HEK293 (cell line): ENCODE data around the gene AGAP1.

Experiments
- CTCF ChIA-PET: fragments of 350-600 bp; formaldehyde crosslinking; extraction: SDS; loops from one replicate; lab custom pipeline; 2021; ENCODE audit warnings: antibody characterized with exemption; lab: Yijun Ruan, JAX
- POLR2A ChIA-PET: fragments of 300-600 bp; formaldehyde crosslinking; extraction: SDS; loops from one replicate; lab custom pipeline; 2020; ENCODE audit warnings: antibody characterized with exemption, inconsistent platforms; lab: Yijun Ruan, JAX
- H3K27ac ChIP-seq: fragments of 200-500 bp; sonication (Bioruptor generic); 2 replicates; pipeline ENCODE4 v1.5.1; 2014; ENCODE audit warnings: low read depth, low read length, control low read depth, inconsistent platforms; ENCODE audit errors: extremely low read depth
- H3K36me3 ChIP-seq, 2 experiments: fragments of 200-500 bp in 1 of 2; sonication (Bioruptor generic) in 1 of 2; 1 replicate in 1 of 2; 2 replicates in 1 of 2; pipeline ENCODE4 v1.5.1; 2014 to 2017; ENCODE audit warnings: inconsistent platforms in 2 of 2, low read length in 2 of 2; ENCODE audit not compliant: control insufficient read depth in 2 of 2, insufficient read depth in 1 of 2
- H3K4me1 ChIP-seq: fragments of 200-500 bp; sonication (Bioruptor generic); 2 replicates; pipeline ENCODE4 v1.5.1; 2014; ENCODE audit warnings: mild to moderate bottlenecking, low read length, inconsistent platforms; ENCODE audit not compliant: control insufficient read depth, insufficient read depth
- H3K4me3 ChIP-seq: 2 replicates; pipeline ENCODE4 v1.5.1; 2011; ENCODE audit warnings: low read depth, mild to moderate bottlenecking, control low read depth, low read length, moderate library complexity
- H3K9me3 ChIP-seq: fragments of 200-500 bp; sonication (Bioruptor generic); 2 replicates; pipeline ENCODE4 v1.5.1; 2014; ENCODE audit warnings: low read depth, low read length, inconsistent platforms; ENCODE audit not compliant: control insufficient read depth, insufficient read depth
- IKZF3 ChIP-seq: fragments of 450-650 bp; IDR thresholded peaks from 2 replicates; pipeline ENCODE4 v1.5.0; 2018; ENCODE audit warnings: missing biosample characterization, mild to moderate bottlenecking, missing genetic modification characterization, moderate library complexity
- KLF1 ChIP-seq: fragments of 450-650 bp; formaldehyde crosslinking; IDR thresholded peaks from 2 replicates; pipeline ENCODE4 v1.5.1; 2016; ENCODE audit warnings: missing biosample characterization, missing genetic modification characterization
- YY1 ChIP-seq: fragments of 450-650 bp; formaldehyde crosslinking; IDR thresholded peaks from 2 replicates; pipeline ENCODE4 v1.5.1; 2018; ENCODE audit warnings: missing biosample characterization, missing genetic modification characterization
- ZBTB21 ChIP-seq: fragments of 450-650 bp; formaldehyde crosslinking; IDR thresholded peaks from 2 replicates; pipeline ENCODE4 v1.5.1; 2017; ENCODE audit warnings: missing biosample characterization, missing genetic modification characterization
- ZBTB8A ChIP-seq: fragments of 450-650 bp; formaldehyde crosslinking; IDR thresholded peaks from 2 replicates; pipeline ENCODE4 v1.5.1; 2016; ENCODE audit warnings: missing biosample characterization, missing genetic modification characterization
- ZFHX2 ChIP-seq: fragments of 450-650 bp; formaldehyde crosslinking; conservative IDR thresholded peaks from 2 replicates; pipeline ENCODE4 v1.5.1; 2016; ENCODE audit warnings: missing biosample characterization, missing genetic modification characterization
- ZNF19 ChIP-seq: fragments of 450-650 bp; formaldehyde crosslinking; IDR thresholded peaks from 2 replicates; pipeline ENCODE4; 2016; ENCODE audit warnings: missing biosample characterization, missing genetic modification characterization, low read depth
- ZNF202 ChIP-seq: fragments of 450-650 bp; formaldehyde crosslinking; IDR thresholded peaks from 2 replicates; pipeline ENCODE4 v1.5.1; 2016; ENCODE audit warnings: missing biosample characterization, missing genetic modification characterization, borderline replicate concordance
- ZNF221 ChIP-seq: fragments of 450-650 bp; formaldehyde crosslinking; IDR thresholded peaks from 2 replicates; pipeline ENCODE4 v1.5.1; 2017; ENCODE audit warnings: missing biosample characterization, missing genetic modification characterization, borderline replicate concordance
- ZNF426 ChIP-seq: fragments of 450-650 bp; formaldehyde crosslinking; IDR thresholded peaks from 2 replicates; pipeline ENCODE4 v1.5.1; 2017; ENCODE audit warnings: missing biosample characterization, missing genetic modification characterization, mild to moderate bottlenecking, inconsistent platforms, moderate library complexity
- ZNF514 ChIP-seq: fragments of 450-650 bp; formaldehyde crosslinking; IDR thresholded peaks from 2 replicates; pipeline ENCODE4 v1.5.1; 2016; ENCODE audit warnings: missing biosample characterization, missing genetic modification characterization
- ZNF561 ChIP-seq: fragments of 450-650 bp; IDR thresholded peaks from 2 replicates; pipeline ENCODE4 v1.5.1; 2018; ENCODE audit warnings: missing biosample characterization, missing genetic modification characterization, borderline replicate concordance
- ZNF621 ChIP-seq: fragments of 450-650 bp; formaldehyde crosslinking; IDR thresholded peaks from 2 replicates; pipeline ENCODE4 v1.5.1; 2017; ENCODE audit warnings: missing biosample characterization, missing genetic modification characterization
- ZNF654 ChIP-seq: fragments of 450-650 bp; formaldehyde crosslinking; IDR thresholded peaks from 2 replicates; pipeline ENCODE4 v1.5.1; 2016; ENCODE audit warnings: low read depth, missing biosample characterization, missing genetic modification characterization
- ZNF792 ChIP-seq: fragments of 450-650 bp; formaldehyde crosslinking; IDR thresholded peaks from 2 replicates; pipeline ENCODE4 v1.5.1; 2016; ENCODE audit warnings: missing biosample characterization, missing genetic modification characterization
- ZSCAN30 ChIP-seq: fragments of 450-650 bp; IDR thresholded peaks from 2 replicates; pipeline ENCODE4 v1.5.1; 2018; ENCODE audit warnings: missing biosample characterization, mild to moderate bottlenecking, missing genetic modification characterization, moderate library complexity
- TF ChIP-seq, protein P1 (sequence below): fragments of 450-650 bp; formaldehyde crosslinking; IDR thresholded peaks from 2 replicates; pipeline ENCODE4 v1.5.1; 2016; ENCODE audit warnings: missing biosample characterization, missing genetic modification characterization, borderline replicate concordance
- TF ChIP-seq, protein P2 (sequence below): fragments of 450-650 bp; formaldehyde crosslinking; IDR thresholded peaks from 2 replicates; pipeline ENCODE4 v1.5.1; 2017; ENCODE audit warnings: missing biosample characterization, missing genetic modification characterization
- TF ChIP-seq, protein P3 (sequence below): fragments of 450-650 bp; formaldehyde crosslinking; IDR thresholded peaks from 2 replicates; pipeline ENCODE4 v1.5.1; 2016; ENCODE audit warnings: missing biosample characterization, missing genetic modification characterization, low read depth
- TF ChIP-seq, protein P4 (sequence below): fragments of 450-650 bp; formaldehyde crosslinking; IDR thresholded peaks from 2 replicates; pipeline ENCODE4 v1.5.1; 2016; ENCODE audit warnings: missing biosample characterization, missing genetic modification characterization

Gene AGAP1

DNA sequence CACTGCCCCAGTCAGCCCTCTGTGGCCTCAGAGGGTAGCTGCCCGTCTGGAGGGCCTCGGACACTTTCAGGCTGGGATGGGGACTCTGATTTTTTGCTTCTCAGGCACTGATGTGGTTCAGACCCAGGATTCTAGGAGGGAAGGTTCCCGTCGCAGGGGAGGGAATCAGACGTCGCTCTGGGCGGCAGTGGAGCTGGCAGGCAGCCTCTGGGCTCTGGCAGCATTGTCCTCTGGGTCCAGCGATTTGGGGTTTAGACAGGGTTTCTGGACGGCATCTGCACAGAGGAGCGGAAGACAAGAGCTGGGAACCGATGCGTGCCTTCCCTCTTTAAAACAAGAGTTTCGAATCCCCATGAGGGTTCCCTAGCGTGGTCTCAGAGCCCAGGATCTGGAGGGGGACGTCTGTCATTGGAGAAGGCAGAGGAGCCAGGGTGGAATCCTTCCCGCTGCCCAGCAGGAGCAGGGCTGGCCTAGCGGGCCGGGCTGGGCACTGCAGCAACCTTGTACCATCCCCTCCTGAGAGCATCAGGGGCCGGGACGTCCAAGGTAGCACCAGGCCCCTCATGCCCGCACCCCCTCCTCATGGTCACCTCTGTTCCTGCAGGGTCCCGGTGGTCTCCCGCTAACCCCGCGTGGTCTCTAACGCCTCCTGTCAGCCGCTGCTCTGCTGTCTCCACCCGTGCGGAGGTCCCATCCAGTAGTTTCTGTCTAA lies 246.0 kb downstream of the AGAP1 start (continued):
- TF ChIP-seq, protein P1, sequence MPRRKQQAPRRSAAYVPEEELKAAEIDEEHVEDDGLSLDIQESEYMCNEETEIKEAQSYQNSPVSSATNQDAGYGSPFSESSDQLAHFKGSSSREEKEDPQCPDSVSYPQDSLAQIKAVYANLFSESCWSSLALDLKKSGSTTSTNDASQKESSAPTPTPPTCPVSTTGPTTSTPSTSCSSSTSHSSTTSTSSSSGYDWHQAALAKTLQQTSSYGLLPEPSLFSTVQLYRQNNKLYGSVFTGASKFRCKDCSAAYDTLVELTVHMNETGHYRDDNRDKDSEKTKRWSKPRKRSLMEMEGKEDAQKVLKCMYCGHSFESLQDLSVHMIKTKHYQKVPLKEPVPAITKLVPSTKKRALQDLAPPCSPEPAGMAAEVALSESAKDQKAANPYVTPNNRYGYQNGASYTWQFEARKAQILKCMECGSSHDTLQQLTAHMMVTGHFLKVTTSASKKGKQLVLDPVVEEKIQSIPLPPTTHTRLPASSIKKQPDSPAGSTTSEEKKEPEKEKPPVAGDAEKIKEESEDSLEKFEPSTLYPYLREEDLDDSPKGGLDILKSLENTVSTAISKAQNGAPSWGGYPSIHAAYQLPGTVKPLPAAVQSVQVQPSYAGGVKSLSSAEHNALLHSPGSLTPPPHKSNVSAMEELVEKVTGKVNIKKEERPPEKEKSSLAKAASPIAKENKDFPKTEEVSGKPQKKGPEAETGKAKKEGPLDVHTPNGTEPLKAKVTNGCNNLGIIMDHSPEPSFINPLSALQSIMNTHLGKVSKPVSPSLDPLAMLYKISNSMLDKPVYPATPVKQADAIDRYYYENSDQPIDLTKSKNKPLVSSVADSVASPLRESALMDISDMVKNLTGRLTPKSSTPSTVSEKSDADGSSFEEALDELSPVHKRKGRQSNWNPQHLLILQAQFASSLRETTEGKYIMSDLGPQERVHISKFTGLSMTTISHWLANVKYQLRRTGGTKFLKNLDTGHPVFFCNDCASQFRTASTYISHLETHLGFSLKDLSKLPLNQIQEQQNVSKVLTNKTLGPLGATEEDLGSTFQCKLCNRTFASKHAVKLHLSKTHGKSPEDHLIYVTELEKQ (tag by site-specific recombination) = no peak
- no peak for TF ChIP-seq ZNF202 (tag by site-specific recombination)
- no peak for TF ChIP-seq YY1 (tag by site-specific recombination)
- no peak for TF ChIP-seq KLF1 (tag by site-specific recombination)
- no peak for TF ChIP-seq ZNF19 (tag by site-specific recombination)
- TF ChIP-seq ZNF621 (tag by site-specific recombination) = no peak
- TF ChIP-seq, protein P2, sequence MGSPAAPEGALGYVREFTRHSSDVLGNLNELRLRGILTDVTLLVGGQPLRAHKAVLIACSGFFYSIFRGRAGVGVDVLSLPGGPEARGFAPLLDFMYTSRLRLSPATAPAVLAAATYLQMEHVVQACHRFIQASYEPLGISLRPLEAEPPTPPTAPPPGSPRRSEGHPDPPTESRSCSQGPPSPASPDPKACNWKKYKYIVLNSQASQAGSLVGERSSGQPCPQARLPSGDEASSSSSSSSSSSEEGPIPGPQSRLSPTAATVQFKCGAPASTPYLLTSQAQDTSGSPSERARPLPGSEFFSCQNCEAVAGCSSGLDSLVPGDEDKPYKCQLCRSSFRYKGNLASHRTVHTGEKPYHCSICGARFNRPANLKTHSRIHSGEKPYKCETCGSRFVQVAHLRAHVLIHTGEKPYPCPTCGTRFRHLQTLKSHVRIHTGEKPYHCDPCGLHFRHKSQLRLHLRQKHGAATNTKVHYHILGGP (tag by site-specific recombination) = no peak

DNA sequence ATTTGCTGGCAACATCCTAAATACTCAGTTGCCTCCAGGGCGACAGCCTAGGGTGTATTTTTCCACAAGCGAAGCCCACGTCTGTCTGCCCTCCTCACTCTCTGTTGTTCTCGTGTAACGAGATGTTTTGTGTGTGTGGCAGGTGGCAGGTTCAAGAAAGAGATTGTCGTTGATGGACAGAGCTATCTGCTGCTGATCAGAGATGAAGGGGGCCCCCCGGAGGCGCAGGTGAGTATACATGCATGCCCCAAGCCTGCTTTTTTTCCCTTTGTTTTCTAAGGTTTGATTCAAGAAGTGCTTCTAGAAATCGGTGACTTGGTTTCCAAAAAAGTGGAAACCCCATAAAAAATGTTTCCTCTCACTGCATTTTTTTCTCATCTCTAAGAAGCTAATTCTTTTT lies 247.0 kb downstream of the AGAP1 start:
- Histone ChIP-seq H3K4me3 (no peak overlapping the region), H3K36me3 (peaks cover 0 to 23% of the 10 kb centered on the region in 2 experiments; a peak in 2 of 3 replicates), H3K27ac (no peak overlapping the region), H3K9me3 (no peaks in the 10 kb centered on the region), H3K4me1 (no peaks in the 10 kb centered on the region)
- ChIA-PET POLR2A (no interaction called here), CTCF (interaction anchor here (0.7 to 8.5 kb wide), 15 partner anchors 9 to 1535 kb away, joined by 3 to 173 read pairs (median 3); no protein-coding TSS in a partner anchor)
- peak; percentile 9; the same call in 1 of the 2 replicates for TF ChIP-seq ZNF654 (tag by site-specific recombination)
- no peak for TF ChIP-seq ZNF514 (tag by site-specific recombination)
- TF ChIP-seq, all 188 proteins: peak for 1

DNA sequence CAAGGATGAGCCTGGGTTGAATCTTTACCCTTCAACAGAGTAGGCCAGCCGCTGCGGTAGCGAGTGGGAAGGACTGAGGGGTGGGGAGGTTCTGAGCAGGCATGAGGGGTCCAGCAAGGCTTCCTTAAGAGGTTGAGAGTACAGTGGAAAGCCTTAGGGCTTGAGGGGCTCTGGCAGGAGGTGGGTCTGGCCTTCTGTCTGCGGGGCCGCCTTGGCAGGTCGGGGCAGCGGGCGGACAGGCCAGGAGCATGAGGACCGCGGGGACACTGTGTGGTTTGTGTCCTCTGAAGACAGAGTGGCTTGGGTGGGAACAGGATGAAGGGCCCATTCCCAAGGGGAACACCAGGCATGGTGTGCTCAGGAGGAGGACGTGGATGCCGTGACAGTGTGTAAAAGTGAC lies 250.3 kb downstream of the AGAP1 start:
- ChIA-PET CTCF (interaction anchor here (0.7 to 8.5 kb wide), 3 partner anchors 10 to 320 kb away, joined by 3 to 173 read pairs (median 3); no protein-coding TSS in a partner anchor), POLR2A (no interaction called here)
- H3K36me3 ChIP-seq = peaks cover 0 to 34% of the 10 kb centered on the region in 2 experiments; a peak in 2 of 3 replicates

More for the DNA sequence above, 250.3 kb downstream of the AGAP1 start:
- Histone ChIP-seq H3K9me3 (no peaks in the 10 kb centered on the region), H3K4me3 (no peak overlapping the region), H3K4me1 (no peaks in the 10 kb centered on the region), H3K27ac (no peak overlapping the region)
- TF ChIP-seq IKZF3 (tag by site-specific recombination) = no peak
- no peak for TF ChIP-seq ZNF561 (tag by site-specific recombination)
- no peak for TF ChIP-seq ZNF792 (tag by site-specific recombination)
- no peak for TF ChIP-seq ZNF221 (tag by site-specific recombination)
- TF ChIP-seq ZFHX2 (tag by site-specific recombination) = no peak
- TF ChIP-seq ZBTB21 (tag by site-specific recombination) = no peak
- no peak for TF ChIP-seq ZSCAN30 (tag by site-specific recombination)
- TF ChIP-seq ZNF426 = no peak
- TF ChIP-seq, protein P3, sequence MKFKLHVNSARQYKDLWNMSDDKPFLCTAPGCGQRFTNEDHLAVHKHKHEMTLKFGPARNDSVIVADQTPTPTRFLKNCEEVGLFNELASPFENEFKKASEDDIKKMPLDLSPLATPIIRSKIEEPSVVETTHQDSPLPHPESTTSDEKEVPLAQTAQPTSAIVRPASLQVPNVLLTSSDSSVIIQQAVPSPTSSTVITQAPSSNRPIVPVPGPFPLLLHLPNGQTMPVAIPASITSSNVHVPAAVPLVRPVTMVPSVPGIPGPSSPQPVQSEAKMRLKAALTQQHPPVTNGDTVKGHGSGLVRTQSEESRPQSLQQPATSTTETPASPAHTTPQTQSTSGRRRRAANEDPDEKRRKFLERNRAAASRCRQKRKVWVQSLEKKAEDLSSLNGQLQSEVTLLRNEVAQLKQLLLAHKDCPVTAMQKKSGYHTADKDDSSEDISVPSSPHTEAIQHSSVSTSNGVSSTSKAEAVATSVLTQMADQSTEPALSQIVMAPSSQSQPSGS (tag by site-specific recombination) = no peak
- no peak for TF ChIP-seq ZBTB8A (tag by site-specific recombination)
- TF ChIP-seq, protein P4, sequence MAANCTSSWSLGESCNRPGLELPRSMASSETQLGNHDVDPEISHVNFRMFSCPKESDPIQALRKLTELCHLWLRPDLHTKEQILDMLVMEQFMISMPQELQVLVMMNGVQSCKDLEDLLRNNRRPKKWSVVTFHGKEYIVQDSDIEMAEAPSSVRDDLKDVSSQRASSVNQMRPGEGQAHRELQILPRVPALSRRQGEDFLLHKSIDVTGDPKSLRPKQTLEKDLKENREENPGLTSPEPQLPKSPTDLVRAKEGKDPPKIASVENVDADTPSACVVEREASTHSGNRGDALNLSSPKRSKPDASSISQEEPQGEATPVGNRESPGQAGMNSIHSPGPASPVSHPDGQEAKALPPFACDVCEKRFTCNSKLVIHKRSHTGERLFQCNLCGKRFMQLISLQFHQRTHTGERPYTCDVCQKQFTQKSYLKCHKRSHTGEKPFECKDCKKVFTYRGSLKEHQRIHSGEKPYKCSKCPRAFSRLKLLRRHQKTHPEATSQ (tag by site-specific recombination) = no peak
